SK-N-SH treated with all-trans-retinoic acid at 6 μM for 48 hours (cell line): Measurements from ENCODE around the gene CEP250.

Source experiments
- BACH2 ChIP-seq: fragments of 250-450 bp; sonication (Bioruptor Pico); IDR thresholded peaks from 2 replicates; pipeline ENCODE4 v1.9.0; 2021; ENCODE audit warnings: mild to moderate bottlenecking, borderline replicate concordance
- CREB5 ChIP-seq: fragments of 250-450 bp; sonication (Bioruptor Pico); IDR thresholded peaks from 2 replicates; pipeline ENCODE4 v1.5.1; 2020; ENCODE audit warnings: low read depth, mild to moderate bottlenecking, moderate library complexity
- ESRRG ChIP-seq: fragments of 250-450 bp; sonication (Bioruptor Pico); IDR thresholded peaks from 2 replicates; pipeline ENCODE4 v1.6.1; 2021; ENCODE audit warnings: mild to moderate bottlenecking
- GLIS3 ChIP-seq: fragments of 250-450 bp; sonication (Bioruptor Pico); IDR thresholded peaks from 2 replicates; pipeline ENCODE4 v1.5.0; 2020; ENCODE audit warnings: mild to moderate bottlenecking, moderate library complexity
- OSR1 ChIP-seq: fragments of 250-450 bp; sonication (Bioruptor Pico); IDR thresholded peaks from 2 replicates; pipeline ENCODE4 v1.8.0; 2022; ENCODE audit warnings: moderate library complexity, mild to moderate bottlenecking, inconsistent platforms
- ZFP3 ChIP-seq: fragments of 250-450 bp; sonication (Bioruptor Pico); IDR thresholded peaks from 2 replicates; pipeline ENCODE4 v1.5.0; 2020; ENCODE audit warnings: mild to moderate bottlenecking, moderate library complexity
- ZFP30 ChIP-seq: fragments of 450-650 bp; formaldehyde crosslinking; IDR thresholded peaks from 2 replicates; pipeline ENCODE4 v1.5.0; 2022; ENCODE audit warnings: mild to moderate bottlenecking, moderate library complexity
- ZNF565 ChIP-seq: fragments of 450-650 bp; formaldehyde crosslinking; conservative IDR thresholded peaks from 2 replicates; pipeline ENCODE4 v1.5.0; 2020; ENCODE audit warnings: low read depth, mild to moderate bottlenecking, moderate library complexity
- ZNF8 ChIP-seq: fragments of 450-650 bp; formaldehyde crosslinking; IDR thresholded peaks from 2 replicates; pipeline ENCODE4 v1.5.0; 2020; ENCODE audit warnings: mild to moderate bottlenecking, moderate library complexity
- TF ChIP-seq, protein P1 (sequence below): fragments of 250-450 bp; sonication (Bioruptor Pico); IDR thresholded peaks from 2 replicates; pipeline ENCODE4 v1.5.0; 2020; ENCODE audit warnings: mild to moderate bottlenecking, moderate library complexity

GRCh38 chr20:35478804-35479472 is 23.5 kb downstream of the CEP250 start:
- TF ChIP-seq ZFP30 (CRISPR knock-in tag) (no peak), BACH2 (no peak), ZFP3 (CRISPR knock-in tag) (no peak), ESRRG (no peak), ZNF565 (CRISPR knock-in tag) (no peak), CREB5 (CRISPR knock-in tag) (no peak), OSR1 (CRISPR knock-in tag) (no peak), ZNF8 (CRISPR knock-in tag) (no peak), GLIS3 (no peak)
- TF ChIP-seq, protein P1, sequence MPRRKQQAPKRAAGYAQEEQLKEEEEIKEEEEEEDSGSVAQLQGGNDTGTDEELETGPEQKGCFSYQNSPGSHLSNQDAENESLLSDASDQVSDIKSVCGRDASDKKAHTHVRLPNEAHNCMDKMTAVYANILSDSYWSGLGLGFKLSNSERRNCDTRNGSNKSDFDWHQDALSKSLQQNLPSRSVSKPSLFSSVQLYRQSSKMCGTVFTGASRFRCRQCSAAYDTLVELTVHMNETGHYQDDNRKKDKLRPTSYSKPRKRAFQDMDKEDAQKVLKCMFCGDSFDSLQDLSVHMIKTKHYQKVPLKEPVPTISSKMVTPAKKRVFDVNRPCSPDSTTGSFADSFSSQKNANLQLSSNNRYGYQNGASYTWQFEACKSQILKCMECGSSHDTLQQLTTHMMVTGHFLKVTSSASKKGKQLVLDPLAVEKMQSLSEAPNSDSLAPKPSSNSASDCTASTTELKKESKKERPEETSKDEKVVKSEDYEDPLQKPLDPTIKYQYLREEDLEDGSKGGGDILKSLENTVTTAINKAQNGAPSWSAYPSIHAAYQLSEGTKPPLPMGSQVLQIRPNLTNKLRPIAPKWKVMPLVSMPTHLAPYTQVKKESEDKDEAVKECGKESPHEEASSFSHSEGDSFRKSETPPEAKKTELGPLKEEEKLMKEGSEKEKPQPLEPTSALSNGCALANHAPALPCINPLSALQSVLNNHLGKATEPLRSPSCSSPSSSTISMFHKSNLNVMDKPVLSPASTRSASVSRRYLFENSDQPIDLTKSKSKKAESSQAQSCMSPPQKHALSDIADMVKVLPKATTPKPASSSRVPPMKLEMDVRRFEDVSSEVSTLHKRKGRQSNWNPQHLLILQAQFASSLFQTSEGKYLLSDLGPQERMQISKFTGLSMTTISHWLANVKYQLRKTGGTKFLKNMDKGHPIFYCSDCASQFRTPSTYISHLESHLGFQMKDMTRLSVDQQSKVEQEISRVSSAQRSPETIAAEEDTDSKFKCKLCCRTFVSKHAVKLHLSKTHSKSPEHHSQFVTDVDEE, result no peak
